IMR-90 (cell line): Measurements from ENCODE around the gene USP20. TPM values are rescaled to one million over a fixed set of nuclear protein-coding genes. Genes with fewer than 3 reads are reported as not detected.

Experiments used
- ATAC-seq: fragments of 200-7000 bp; cut with Tn5 transposase; 2 replicates; pipeline ENCODE4 v1.9.1; 2020; ENCODE audit warnings: low read depth, mild to moderate bottlenecking, moderate library complexity
- BruUV-seq: library from RNA; stranded (reverse); fragments of 400-500 nt; replicated peaks from 2 replicates; lab custom pipeline; 2021; lab: Mats Ljungman, UMichigan
- CTCF ChIA-PET: fragments of 300-600 bp; formaldehyde crosslinking; extraction: SDS; loops from one replicate; lab custom pipeline; 2021; ENCODE audit warnings: antibody characterized with exemption; lab: Yijun Ruan, JAX
- POLR2A ChIA-PET: fragments of 300-600 bp; sonication (Branson Sonifier 250); formaldehyde crosslinking; loops from one replicate; lab custom pipeline; 2022; ENCODE audit warnings: antibody characterized with exemption; ENCODE audit not compliant: unreplicated experiment; lab: Charles Lee
- DNase-seq: peaks from one replicate; pipeline ENCODE4 v3.0.0; 2013
- H2AFZ ChIP-seq: replicated peaks from 2 replicates; pipeline ENCODE3; 2013; ENCODE audit warnings: low read length, mild to moderate bottlenecking; ENCODE audit not compliant: poor library complexity
- H2AK5ac ChIP-seq: 2 replicates; pipeline ENCODE4 v1.6.1; 2013; ENCODE audit warnings: low read depth, low read length, inconsistent platforms
- H2AK9ac ChIP-seq: replicated peaks from 2 replicates; pipeline ENCODE3; 2013; ENCODE audit warnings: mild to moderate bottlenecking, low read depth, low read length, moderate library complexity; ENCODE audit not compliant: poor library complexity
- H2BK120ac ChIP-seq: 2 replicates; pipeline ENCODE4 v1.6.1; 2013; ENCODE audit warnings: low read depth, low read length, inconsistent platforms
- H2BK15ac ChIP-seq: 3 replicates; pipeline ENCODE4 v1.6.1; 2013; ENCODE audit warnings: low read depth, low read length, inconsistent platforms
- H2BK20ac ChIP-seq: 2 replicates; pipeline ENCODE4 v1.6.1; 2013; ENCODE audit warnings: low read depth, mild to moderate bottlenecking, inconsistent platforms, low read length, moderate library complexity
- H2BK5ac ChIP-seq: 2 replicates; pipeline ENCODE4 v1.6.1; 2013; ENCODE audit warnings: mild to moderate bottlenecking, low read depth, low read length, inconsistent platforms; ENCODE audit not compliant: poor library complexity, severe bottlenecking
- H3K14ac ChIP-seq: replicated peaks from 2 replicates; pipeline ENCODE4 v1.6.1; 2013; ENCODE audit warnings: low read depth, low read length, inconsistent platforms
- H3K18ac ChIP-seq: 2 replicates; pipeline ENCODE4 v1.6.1; 2013; ENCODE audit warnings: low read depth, low read length, control low read depth
- H3K23ac ChIP-seq: 2 replicates; pipeline ENCODE4 v1.6.1; 2013; ENCODE audit warnings: low read depth, low read length, inconsistent platforms
- H3K27ac ChIP-seq: 2 replicates; pipeline ENCODE4 v1.5.1; 2013; ENCODE audit warnings: mild to moderate bottlenecking, control low read depth, low read length; ENCODE audit not compliant: insufficient read depth
- H3K27me3 ChIP-seq: 2 replicates; pipeline ENCODE4 v1.6.1; 2013; ENCODE audit warnings: low read length; ENCODE audit not compliant: control insufficient read depth, insufficient read depth
- H3K36me3 ChIP-seq: 2 replicates; pipeline ENCODE4 v1.6.1; 2013; ENCODE audit warnings: low read length, mixed read lengths; ENCODE audit not compliant: control insufficient read depth, insufficient read depth
- H3K4ac ChIP-seq: 2 replicates; pipeline ENCODE4 v1.6.1; 2013; ENCODE audit warnings: low read depth, low read length, inconsistent platforms
- H3K4me1 ChIP-seq: 2 replicates; pipeline ENCODE4 v1.6.1; 2013; ENCODE audit warnings: low read length, mixed read lengths; ENCODE audit not compliant: control insufficient read depth, insufficient read depth
- H3K4me2 ChIP-seq: 2 replicates; pipeline ENCODE4 v1.6.1; 2013; ENCODE audit warnings: low read depth, mild to moderate bottlenecking, control low read depth, low read length, moderate library complexity
- H3K4me3 ChIP-seq: 2 replicates; pipeline ENCODE4 v1.5.1; 2013; ENCODE audit warnings: low read depth, mild to moderate bottlenecking, control low read depth, low read length, moderate library complexity; ENCODE audit not compliant: insufficient read depth
- H3K56ac ChIP-seq: 2 replicates; pipeline ENCODE4 v1.6.1; 2013; ENCODE audit warnings: low read length, inconsistent platforms; ENCODE audit not compliant: insufficient read depth; ENCODE audit errors: extremely low read depth
- H3K79me1 ChIP-seq, 2 experiments: 2 replicates each; pipeline ENCODE4 v1.6.1; 2013; ENCODE audit warnings: low read length in 2 of 2, inconsistent platforms in 1 of 2, low read depth in 1 of 2
- H3K9ac ChIP-seq: 2 replicates; pipeline ENCODE4 v1.6.1; 2013; ENCODE audit warnings: low read depth, low read length, control low read depth
- H3K9me1 ChIP-seq: 2 replicates; pipeline ENCODE4 v1.6.1; 2013; ENCODE audit warnings: low read length, inconsistent platforms; ENCODE audit not compliant: insufficient read depth
- H3K9me3 ChIP-seq: 2 replicates; pipeline ENCODE4 v1.6.1; 2013; ENCODE audit warnings: low read length; ENCODE audit not compliant: control insufficient read depth, insufficient read depth
- H4K20me1 ChIP-seq: 2 replicates; pipeline ENCODE4 v1.6.1; 2013; ENCODE audit warnings: low read length, inconsistent platforms; ENCODE audit not compliant: insufficient read depth
- H4K5ac ChIP-seq: 2 replicates; pipeline ENCODE4 v1.6.1; 2013; ENCODE audit warnings: mild to moderate bottlenecking, low read depth, low read length, control low read depth
- H4K8ac ChIP-seq, 2 experiments: 2 replicates each; pipeline ENCODE4 v1.6.1; 2013; ENCODE audit warnings: low read depth in 2 of 2, low read length in 2 of 2, control low read depth in 1 of 2, inconsistent platforms in 1 of 2
- H4K91ac ChIP-seq: 2 replicates; pipeline ENCODE4 v1.6.1; 2013; ENCODE audit warnings: low read depth, low read length, inconsistent platforms; ENCODE audit not compliant: insufficient read depth
- BHLHE40 ChIP-seq: fragments of 150-350 bp; IDR thresholded peaks from 2 replicates; pipeline ENCODE4 v1.6.1; 2016; ENCODE audit warnings: mild to moderate bottlenecking, low read depth, low read length
- CEBPB ChIP-seq: IDR thresholded peaks from 2 replicates; pipeline ENCODE4 v1.6.1; 2012; ENCODE audit warnings: low read depth, low read length, improper control_type of control experiment
- CHD1 ChIP-seq: IDR thresholded peaks from 2 replicates; pipeline ENCODE4 v1.6.1; 2012; ENCODE audit warnings: low read depth, low read length, improper control_type of control experiment
- FOS ChIP-seq: fragments of 150-350 bp; IDR thresholded peaks from 2 replicates; pipeline ENCODE4 v1.6.1; 2016; ENCODE audit warnings: low read depth, low read length
- MAFK ChIP-seq: IDR thresholded peaks from 2 replicates; pipeline ENCODE4 v1.6.1; 2012; ENCODE audit warnings: low read depth, low read length, improper control_type of control experiment
- MAZ ChIP-seq: IDR thresholded peaks from 2 replicates; pipeline ENCODE4 v1.6.1; 2012; ENCODE audit warnings: low read depth, mild to moderate bottlenecking, low read length, improper control_type of control experiment, moderate library complexity, borderline replicate concordance
- MXI1 ChIP-seq: IDR thresholded peaks from 2 replicates; pipeline ENCODE4 v1.6.1; 2012; ENCODE audit warnings: low read depth, mild to moderate bottlenecking, low read length, moderate library complexity, borderline replicate concordance
- NFE2L2 ChIP-seq: fragments of 150-350 bp; IDR thresholded peaks from 2 replicates; pipeline ENCODE4 v1.6.1; 2016; ENCODE audit warnings: low read depth, mild to moderate bottlenecking, low read length
- POLR2A ChIP-seq: IDR thresholded peaks from 2 replicates; pipeline ENCODE4 v1.6.1; 2012; ENCODE audit warnings: mild to moderate bottlenecking, low read depth, low read length
- RAD21 ChIP-seq: IDR thresholded peaks from 2 replicates; pipeline ENCODE4 v1.6.1; 2012; ENCODE audit warnings: low read length, improper control_type of control experiment
- RCOR1 ChIP-seq: IDR thresholded peaks from 2 replicates; pipeline ENCODE4 v1.6.1; 2012; ENCODE audit warnings: mild to moderate bottlenecking, low read length, improper control_type of control experiment; ENCODE audit not compliant: insufficient replicate concordance
- RFX5 ChIP-seq: IDR thresholded peaks from 2 replicates; pipeline ENCODE4 v1.8.0; 2012; ENCODE audit warnings: low read depth, mild to moderate bottlenecking, low read length, moderate library complexity
- WGBS, 2 experiments: methylation state at CpG; one replicate each; pipeline versions ENCODE4 v1.1.5 to v1.1.7; 2013; ENCODE audit warnings: missing lambda C conversion rate in 2 of 2; ENCODE audit not compliant: insufficient read length in 1 of 2; ENCODE audit errors: extremely low coverage in 2 of 2; 5-methylcytosine and 5-hydroxymethylcytosine counted together
- dilution Hi-C: fragments of 300-500 bp; cut with HindIII; formaldehyde crosslinking; loops from one replicate; pipeline ENCODE4 v1.14.3; 2018; ENCODE audit warnings: low sequenced_read_pairs; ENCODE audit not compliant: unreplicated experiment
- in situ Hi-C: fragments of 300-500 bp; cut with MboI; formaldehyde crosslinking; loops from 3 replicates; pipeline ENCODE4 v1.14.3; 2019; ENCODE audit warnings: low sequenced_read_pairs, inconsistent platforms, mixed read lengths
- intact Hi-C: fragments of 100-400 bp; cut with micrococcal nuclease; formaldehyde crosslinking; loops from 2 replicates; pipeline ENCODE4 v1.10.0; 2022
- polyA plus RNA-seq, 3 experiments: library from polyadenylated mRNA; depleted of rRNA; stranded (reverse); fragments of >200 nt; gene quantifications; 2 replicates each; pipeline ENCODE4 v1.2.3, GENCODE V29; 2012; ENCODE audit warnings: low replicate concordance in 1 of 3
- total RNA-seq: library from RNA; depleted of rRNA; stranded (reverse); fragments of >200 nt; gene quantifications from 2 replicates; pipeline ENCODE4 v1.2.3, GENCODE V29; 2012
- TF ChIP-seq, protein P1 (sequence below): conservative IDR thresholded peaks from 2 replicates; pipeline ENCODE4 v1.5.1; 2012; ENCODE audit warnings: mild to moderate bottlenecking, low read depth, low read length, improper control_type of control experiment
- TF ChIP-seq, protein P2 (sequence below): fragments of 150-350 bp; IDR thresholded peaks from 2 replicates; pipeline ENCODE4 v1.6.1; 2016; ENCODE audit warnings: low read depth, mild to moderate bottlenecking, low read length, moderate library complexity, borderline replicate concordance
- TF ChIP-seq, protein P3 (sequence below): fragments of 150-350 bp; IDR thresholded peaks from 2 replicates; pipeline ENCODE4 v1.6.1; 2017; ENCODE audit warnings: mild to moderate bottlenecking, antibody characterized with exemption, low read length, low read depth

The USP20 gene
- total and polyA plus RNA-seq, 2 of the 4 experiments (the other 2 are of a cell fraction), result 3.8 to 21.6 TPM

DNA sequence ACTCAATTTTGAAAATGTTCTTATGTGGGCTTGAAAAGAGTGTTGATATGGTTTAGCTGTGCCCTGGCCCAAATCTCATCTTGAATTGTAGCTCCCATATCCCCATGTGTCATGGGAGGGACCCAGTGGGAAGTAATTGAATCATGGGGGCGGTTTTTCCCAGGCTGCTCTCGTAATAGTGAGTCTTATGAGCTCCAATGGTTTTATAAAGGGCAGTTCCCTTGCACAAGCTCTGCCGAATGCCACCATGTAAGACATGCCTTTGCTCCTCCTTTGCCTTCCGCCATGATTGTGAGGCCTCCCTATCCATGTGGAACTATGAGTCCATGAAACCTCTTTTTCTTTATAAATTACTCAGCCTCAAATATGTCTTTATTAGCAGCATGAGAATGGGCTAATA, 71.0 kb downstream of the USP20 start:
- H3K9ac ChIP-seq, result no peak overlapping the region
- peaks cover 4% of the 10 kb centered on the region for H3K4me1 ChIP-seq
- H3K36me3 ChIP-seq, result peaks cover 17% of the 10 kb centered on the region
- POLR2A ChIA-PET, result no interaction called here
- H2AK9ac ChIP-seq, result no peak overlapping the region
- no peak overlapping the region for H2BK15ac ChIP-seq
- H3K4me2 ChIP-seq, result no peak overlapping the region
- no peak overlapping the region for H3K23ac ChIP-seq
- no TSS peak for BruUV-seq
- peaks cover 9% of the 10 kb centered on the region; the same call in 1 of the 2 replicates for H3K9me1 ChIP-seq
- H4K91ac ChIP-seq, result no peak overlapping the region
- H3K79me1 ChIP-seq, result no peaks in the 10 kb centered on the region
- WGBS, 2 experiments, result 92% methylated on average over 2 of the region's 4 CpGs; no CpG with 5 or more reads in 1 of the 2 experiments
- H4K8ac ChIP-seq, result no peak overlapping the region
- no peak for DNase-seq
- no peak overlapping the region for H3K56ac ChIP-seq
- no peak overlapping the region for H2BK5ac ChIP-seq
- no peaks in the 10 kb centered on the region for H3K9me3 ChIP-seq
- no peaks in the 10 kb centered on the region for H3K27me3 ChIP-seq
- dilution Hi-C loops (no loop called here), in situ Hi-C loops (no loop called here), intact Hi-C loops (no loop called here)
- H2BK20ac ChIP-seq, result no peak overlapping the region
- H3K14ac ChIP-seq, result no peak overlapping the region
- H2AFZ ChIP-seq, result no peak overlapping the region
- no peak overlapping the region for H3K27ac ChIP-seq
- no peak overlapping the region for H4K5ac ChIP-seq
- ATAC-seq, result no peak
- H3K18ac ChIP-seq, result no peak overlapping the region
- CTCF ChIA-PET, result interaction anchor here (0.6 kb wide), 1 partner anchor 1790 kb away, joined by 3 read pairs; no protein-coding TSS in a partner anchor
- H3K4ac ChIP-seq, result no peak overlapping the region
- no peak for TF ChIP-seq CHD1
- no peak for TF ChIP-seq POLR2A
- TF ChIP-seq MAZ, result no peak
- TF ChIP-seq MXI1, result no peak
- TF ChIP-seq, protein P1, sequence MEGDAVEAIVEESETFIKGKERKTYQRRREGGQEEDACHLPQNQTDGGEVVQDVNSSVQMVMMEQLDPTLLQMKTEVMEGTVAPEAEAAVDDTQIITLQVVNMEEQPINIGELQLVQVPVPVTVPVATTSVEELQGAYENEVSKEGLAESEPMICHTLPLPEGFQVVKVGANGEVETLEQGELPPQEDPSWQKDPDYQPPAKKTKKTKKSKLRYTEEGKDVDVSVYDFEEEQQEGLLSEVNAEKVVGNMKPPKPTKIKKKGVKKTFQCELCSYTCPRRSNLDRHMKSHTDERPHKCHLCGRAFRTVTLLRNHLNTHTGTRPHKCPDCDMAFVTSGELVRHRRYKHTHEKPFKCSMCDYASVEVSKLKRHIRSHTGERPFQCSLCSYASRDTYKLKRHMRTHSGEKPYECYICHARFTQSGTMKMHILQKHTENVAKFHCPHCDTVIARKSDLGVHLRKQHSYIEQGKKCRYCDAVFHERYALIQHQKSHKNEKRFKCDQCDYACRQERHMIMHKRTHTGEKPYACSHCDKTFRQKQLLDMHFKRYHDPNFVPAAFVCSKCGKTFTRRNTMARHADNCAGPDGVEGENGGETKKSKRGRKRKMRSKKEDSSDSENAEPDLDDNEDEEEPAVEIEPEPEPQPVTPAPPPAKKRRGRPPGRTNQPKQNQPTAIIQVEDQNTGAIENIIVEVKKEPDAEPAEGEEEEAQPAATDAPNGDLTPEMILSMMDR, result no peak
- TF ChIP-seq NFE2L2, result no peak
- no peak for TF ChIP-seq BHLHE40
- TF ChIP-seq MAFK, result no peak
- TF ChIP-seq RCOR1, result no peak
- TF ChIP-seq CEBPB, result no peak
- no peak for TF ChIP-seq RAD21
- TF ChIP-seq, protein P2, sequence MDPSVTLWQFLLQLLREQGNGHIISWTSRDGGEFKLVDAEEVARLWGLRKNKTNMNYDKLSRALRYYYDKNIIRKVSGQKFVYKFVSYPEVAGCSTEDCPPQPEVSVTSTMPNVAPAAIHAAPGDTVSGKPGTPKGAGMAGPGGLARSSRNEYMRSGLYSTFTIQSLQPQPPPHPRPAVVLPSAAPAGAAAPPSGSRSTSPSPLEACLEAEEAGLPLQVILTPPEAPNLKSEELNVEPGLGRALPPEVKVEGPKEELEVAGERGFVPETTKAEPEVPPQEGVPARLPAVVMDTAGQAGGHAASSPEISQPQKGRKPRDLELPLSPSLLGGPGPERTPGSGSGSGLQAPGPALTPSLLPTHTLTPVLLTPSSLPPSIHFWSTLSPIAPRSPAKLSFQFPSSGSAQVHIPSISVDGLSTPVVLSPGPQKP, result no peak
- no peak for TF ChIP-seq FOS
- TF ChIP-seq RFX5, result no peak
- TF ChIP-seq, protein P3, sequence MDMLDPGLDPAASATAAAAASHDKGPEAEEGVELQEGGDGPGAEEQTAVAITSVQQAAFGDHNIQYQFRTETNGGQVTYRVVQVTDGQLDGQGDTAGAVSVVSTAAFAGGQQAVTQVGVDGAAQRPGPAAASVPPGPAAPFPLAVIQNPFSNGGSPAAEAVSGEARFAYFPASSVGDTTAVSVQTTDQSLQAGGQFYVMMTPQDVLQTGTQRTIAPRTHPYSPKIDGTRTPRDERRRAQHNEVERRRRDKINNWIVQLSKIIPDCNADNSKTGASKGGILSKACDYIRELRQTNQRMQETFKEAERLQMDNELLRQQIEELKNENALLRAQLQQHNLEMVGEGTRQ, result no peak
- no peak overlapping the region for H3K4me3 ChIP-seq
- no peaks in the 10 kb centered on the region for H4K20me1 ChIP-seq
- no peak overlapping the region for H2BK120ac ChIP-seq
- H2AK5ac ChIP-seq, result no peak overlapping the region
